GM19043 (cell line): ENCODE data around the gene SFI1.
"Not testable (repeated sequence)": the region's sequence is repeated elsewhere in the genome, so short reads cannot be mapped to it uniquely, and the experiment has no call there.

Experiments used
- ATAC-seq: cut with Tn5 transposase; IDR thresholded peaks from one replicate; pipeline ENCODE4 v1.9.1; 2021; ENCODE audit warnings: low read depth; ENCODE audit not compliant: unreplicated experiment

Gene SFI1

GRCh38 chr22:31491218-31491962 is 4.9 kb upstream of the SFI1 start:
- ATAC-seq: no peak

DNA sequence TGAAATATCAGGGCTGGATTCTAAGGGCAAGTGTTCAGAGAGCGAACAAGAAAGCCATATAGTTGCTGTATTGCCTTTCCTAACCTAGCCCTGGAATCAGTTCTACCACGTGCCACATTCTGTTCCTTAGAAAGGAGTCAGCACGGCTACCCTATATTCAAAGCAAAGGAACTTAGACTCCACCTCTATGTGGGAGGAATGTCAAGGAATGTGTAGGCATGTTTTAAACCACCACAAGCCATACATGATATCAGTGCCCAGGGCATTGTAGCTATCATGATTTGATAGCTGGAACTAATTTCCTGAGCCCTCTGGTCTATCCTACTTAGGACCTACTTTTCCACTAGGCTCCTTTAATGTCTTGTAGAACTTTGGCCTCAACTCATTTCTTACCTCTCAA is 4.2 kb upstream of the SFI1 start:
- no peak for ATAC-seq

DNA sequence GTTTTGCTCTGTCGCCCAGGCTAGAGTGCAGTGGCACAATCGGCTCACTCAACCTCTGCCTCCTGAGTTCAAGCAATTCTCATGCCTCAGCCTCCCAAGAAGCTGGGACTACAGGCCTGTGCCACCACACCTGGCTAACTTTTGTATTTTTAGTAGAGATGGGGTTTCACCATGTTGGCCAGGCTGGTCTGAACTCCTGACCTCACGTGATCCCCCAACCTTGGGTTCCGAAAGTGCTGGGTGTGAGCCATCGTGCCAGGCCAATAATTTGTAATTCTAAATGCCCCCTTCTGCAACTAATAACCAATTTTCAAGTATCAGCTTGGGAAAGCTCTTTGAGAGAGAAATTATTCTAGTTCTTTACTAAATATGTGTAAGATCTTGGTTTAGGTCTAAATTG is 3.0 kb upstream of the SFI1 start:
- ATAC-seq: not testable (repeated sequence)

DNA sequence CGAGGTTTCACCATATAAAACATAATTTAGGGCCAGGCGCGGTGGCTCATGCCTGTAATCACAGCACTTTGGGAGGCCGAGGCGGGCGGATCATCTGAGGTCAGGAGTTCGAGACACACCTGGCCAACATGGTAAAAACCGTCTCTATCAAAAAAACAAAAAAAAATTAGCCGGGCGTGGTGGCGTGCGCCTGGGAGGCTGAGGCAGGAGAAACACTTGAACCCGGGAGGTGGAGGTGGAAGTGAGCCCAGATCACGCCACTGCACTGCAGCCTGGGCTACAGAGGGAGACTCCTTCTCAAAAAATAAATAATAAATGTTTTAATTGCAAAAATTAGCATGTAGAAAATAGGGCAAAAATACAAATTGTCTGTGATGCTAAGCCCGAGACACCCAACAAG is 993 bp upstream of the SFI1 start:
- ATAC-seq: no peak

- no peak for ATAC-seq
These were observed 405 bp downstream of the SFI1 start for GRCh38 chr22:31496735-31497146.

GRCh38 chr22:31497148-31497938 is 1.0 kb downstream of the SFI1 start:
- ATAC-seq: no peak

GRCh38 chr22:31501738-31502137 is 5.4 kb downstream of the SFI1 start:
- ATAC-seq: no peak

- ATAC-seq: no peak
These were observed 7.1 kb downstream of the SFI1 start for GRCh38 chr22:31503211-31503964.

DNA sequence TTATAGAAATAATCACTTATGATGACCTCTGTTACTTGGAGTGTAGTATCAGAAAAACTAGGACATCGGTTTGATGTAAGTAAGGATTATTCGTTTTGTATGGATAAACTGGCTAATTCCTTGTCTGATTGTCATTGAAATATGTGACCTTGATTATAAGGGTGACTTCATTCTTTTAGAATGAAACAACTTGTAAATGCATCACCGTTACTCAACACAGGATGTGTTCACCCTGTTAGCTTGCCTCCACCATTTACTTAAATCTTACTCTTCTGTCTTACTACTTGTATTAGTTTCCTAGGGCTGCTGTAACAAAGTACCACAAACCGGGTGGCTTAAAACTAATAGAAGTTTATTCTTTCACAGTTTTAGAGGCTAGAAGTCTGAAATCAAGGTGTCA is 7.9 kb downstream of the SFI1 start:
- no peak for ATAC-seq

GRCh38 chr22:31507517-31507916 is 11.2 kb downstream of the SFI1 start:
- not testable (repeated sequence) for ATAC-seq

- ATAC-seq: no peak
These were observed 12.2 kb downstream of the SFI1 start for GRCh38 chr22:31508536-31508935.

DNA sequence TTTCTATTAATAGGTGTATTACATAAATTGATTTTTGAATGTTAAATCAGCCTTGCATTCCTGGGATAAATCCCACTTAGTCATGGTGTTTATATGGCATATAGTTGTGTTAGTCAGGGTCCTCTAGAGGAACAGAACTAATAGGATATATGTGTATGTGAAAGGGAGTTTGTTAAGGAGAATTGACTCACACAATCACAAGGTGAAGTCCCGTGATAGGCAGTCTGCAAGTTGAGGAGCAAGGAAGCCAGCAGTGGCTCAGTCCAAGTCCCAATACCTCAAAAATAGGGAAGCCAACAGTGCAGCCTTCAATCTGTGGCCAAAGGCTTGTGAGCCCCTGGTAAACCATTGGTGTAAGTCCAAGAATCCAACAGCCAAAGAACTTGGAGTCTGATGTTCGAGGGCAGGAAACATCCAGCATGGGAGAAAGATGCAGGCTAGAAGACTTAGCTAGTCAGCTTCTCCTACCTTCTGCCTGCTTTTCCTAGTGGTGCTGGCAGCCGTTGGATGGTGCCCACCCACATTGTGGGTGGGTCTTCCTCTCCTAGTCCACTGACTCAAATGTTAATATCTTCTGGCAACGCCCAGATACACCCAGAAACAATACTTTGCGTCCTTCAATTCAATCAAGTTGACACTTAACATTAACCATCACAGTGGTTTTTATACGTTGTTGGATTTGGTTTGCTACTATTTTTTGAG is 12.9 kb downstream of the SFI1 start:
- no peak for ATAC-seq

- ATAC-seq: no peak
These were observed 23.7 kb downstream of the SFI1 start for GRCh38 chr22:31520051-31520450.

DNA sequence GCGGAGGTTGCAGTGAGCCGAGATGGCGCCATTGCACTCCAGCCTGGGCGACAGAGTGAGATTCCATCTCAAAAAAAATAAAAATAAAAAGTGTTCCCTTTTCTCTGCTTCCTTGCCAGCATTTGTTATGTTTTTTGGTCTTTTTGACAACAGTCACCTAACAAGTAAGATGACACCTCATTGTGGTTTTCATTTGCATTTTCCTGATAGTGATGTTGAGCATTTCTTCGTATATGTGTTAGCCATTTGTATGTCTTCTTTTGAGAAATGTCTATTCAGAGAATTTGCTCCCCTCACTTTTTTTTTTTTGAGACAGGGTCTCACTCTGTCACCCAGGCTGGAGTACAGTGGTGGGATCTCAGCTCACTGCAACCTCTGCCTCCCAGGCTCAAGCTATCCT is 27.8 kb downstream of the SFI1 start:
- ATAC-seq: not testable (repeated sequence)

- ATAC-seq: no peak
These were observed 29.9 kb downstream of the SFI1 start for GRCh38 chr22:31526270-31526669.

- no peak for ATAC-seq
These were observed 34.5 kb downstream of the SFI1 start for GRCh38 chr22:31530823-31531195.

- no peak for ATAC-seq
These were observed 35.7 kb downstream of the SFI1 start for GRCh38 chr22:31532060-31532459.

DNA sequence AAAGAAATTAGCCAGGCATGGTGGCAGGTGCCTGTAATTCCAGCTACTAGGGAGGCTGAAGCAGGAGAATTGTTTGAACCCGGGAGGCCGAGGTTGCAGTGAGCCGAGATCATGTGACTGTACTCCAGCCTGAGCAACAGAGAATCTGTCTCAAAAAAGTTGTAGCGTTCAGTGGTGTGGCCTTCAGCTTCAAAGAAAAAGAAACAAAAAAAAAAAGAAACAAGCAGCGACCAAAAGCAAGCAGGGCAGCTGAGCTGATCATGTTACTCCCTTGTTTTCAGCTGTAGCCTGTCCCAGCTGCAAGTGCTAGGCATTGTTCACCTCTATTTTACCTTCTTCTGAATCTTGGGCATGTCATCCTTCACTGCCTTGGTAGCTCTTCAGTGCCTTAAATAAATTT is 37.0 kb downstream of the SFI1 start:
- no peak for ATAC-seq

DNA sequence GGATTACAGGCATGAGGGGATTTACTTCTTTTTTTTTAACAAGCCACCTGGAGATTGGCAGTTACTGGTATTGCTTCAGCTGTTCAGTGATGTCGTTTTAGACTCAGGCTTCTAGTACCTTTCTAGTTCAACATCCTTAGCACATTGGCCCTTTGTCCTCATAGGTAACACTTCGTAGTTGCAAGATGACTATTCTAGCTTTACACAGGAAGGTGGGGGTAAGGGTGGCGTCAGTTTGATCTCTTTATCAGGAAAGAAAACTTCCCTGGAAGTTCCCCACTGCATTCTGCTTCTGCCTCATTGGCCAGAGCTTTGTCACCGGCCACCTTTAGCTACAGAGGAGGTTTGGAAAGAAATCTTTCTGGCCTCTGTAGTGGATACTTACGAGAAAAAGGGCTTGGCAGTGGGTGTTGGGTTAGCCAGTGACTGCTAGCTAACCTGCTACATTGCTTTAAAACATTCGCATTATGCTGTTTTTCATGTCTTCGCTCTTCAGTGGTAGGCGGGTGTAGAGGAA is 40.7 kb downstream of the SFI1 start:
- no peak for ATAC-seq

DNA sequence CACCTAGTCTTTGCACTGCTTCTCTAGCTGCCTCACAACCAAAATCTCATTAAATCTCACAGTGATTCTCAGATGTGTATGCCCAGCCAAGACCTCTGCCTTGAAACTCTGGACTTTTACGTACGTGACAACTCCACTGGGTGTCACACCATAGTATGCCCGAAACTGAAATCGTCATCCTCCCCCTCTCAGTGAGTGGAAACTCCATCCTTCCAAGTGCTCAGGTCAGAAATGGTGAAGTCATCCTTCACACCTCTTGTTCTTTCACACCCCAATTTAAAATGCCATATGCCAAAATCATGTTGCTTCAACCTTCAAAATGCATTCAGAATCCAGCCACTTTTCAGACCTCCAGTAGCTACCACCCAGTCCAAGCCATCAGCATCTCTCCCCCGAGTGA is 42.5 kb downstream of the SFI1 start:
- no peak for ATAC-seq

DNA sequence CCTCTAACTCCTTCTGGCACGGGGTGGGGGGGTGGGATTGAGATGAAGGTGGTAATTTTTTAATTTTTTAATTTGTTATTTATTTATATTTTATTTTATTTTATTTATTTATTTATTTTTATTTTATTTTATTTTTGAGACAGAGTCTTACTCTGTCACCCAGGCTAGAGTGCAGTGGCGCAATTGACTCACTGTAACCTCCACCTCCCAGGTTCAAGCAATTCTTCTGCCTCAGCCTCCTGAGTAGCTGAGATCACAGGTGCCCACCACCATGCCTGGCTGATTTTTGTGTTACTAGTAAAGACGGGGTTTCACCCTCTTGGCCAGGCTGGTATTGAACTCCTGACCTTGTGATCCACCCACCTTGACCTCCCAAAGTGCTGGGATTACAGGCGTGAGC is 43.8 kb downstream of the SFI1 start:
- not testable (repeated sequence) for ATAC-seq
